Thoracic aorta (tissue), 2 donors: ENCODE results near the gene RGS10. TPM values are rescaled to one million over a fixed set of nuclear protein-coding genes. Genes with fewer than 3 reads are reported as not detected.

Experiments used
- ATAC-seq: fragments of 150-250 bp; one replicate; pipeline ENCODE4 v1.8.0; 2017; ENCODE audit warnings: low read depth; ENCODE audit not compliant: insufficient number of reproducible peaks, low FRiP score
- DNase-seq: peaks from one replicate; pipeline ENCODE4 v3.0.0-alpha.2; 2020; ENCODE audit warnings: low spot score
- H3K27ac ChIP-seq, 2 donors: fragments of 200-600 bp; sonication (generic); 1 replicate in 1 of 2; 2 replicates in 1 of 2; pipeline ENCODE4 v1.5.1; 2016; ENCODE audit warnings: mild to moderate bottlenecking in 2 of 2, moderate library complexity in 2 of 2
- H3K27me3 ChIP-seq: fragments of 200-600 bp; sonication (generic); replicated peaks from 2 replicates; pipeline ENCODE4 v1.6.0; 2016; ENCODE audit warnings: mild to moderate bottlenecking; ENCODE audit not compliant: insufficient read depth
- H3K36me3 ChIP-seq: fragments of 200-600 bp; sonication (generic); one replicate; pipeline ENCODE4 v1.5.1; 2016
- H3K4me1 ChIP-seq, 2 donors: fragments of 200-600 bp; sonication (generic); 1 replicate in 1 of 2; 2 replicates in 1 of 2; pipeline versions ENCODE4 v1.5.1 to v1.6.0; 2016; ENCODE audit warnings: low read depth in 2 of 2, mild to moderate bottlenecking in 1 of 2; ENCODE audit not compliant: control insufficient read depth in 1 of 2
- H3K4me3 ChIP-seq: fragments of 200-600 bp; sonication (generic); 2 replicates; pipeline ENCODE4 v1.5.1; 2016; ENCODE audit warnings: mild to moderate bottlenecking
- H3K9me3 ChIP-seq: fragments of 200-600 bp; sonication (generic); 2 replicates; pipeline ENCODE4 v1.5.1; 2016
- CTCF ChIP-seq: fragments of 200-600 bp; sonication (generic); IDR thresholded peaks from one replicate; pipeline ENCODE4 v1.5.1; 2019; ENCODE audit warnings: antibody characterized with exemption
- total RNA-seq, 2 donors: library from RNA; depleted of rRNA; stranded (reverse); fragments of >200 nt; gene quantifications; one replicate each; pipeline versions ENCODE4 v1.1.0 to v1.2.3, GENCODE V29; 2016

Gene RGS10
- total RNA-seq, 2 donors from 2014 or later: 33.2 to 37.1 TPM

- no peak for TF ChIP-seq CTCF
- no peaks in the 10 kb centered on the region for H3K4me1 ChIP-seq
- H3K36me3 ChIP-seq: no peaks in the 10 kb centered on the region
- H3K9me3 ChIP-seq: no peaks in the 10 kb centered on the region
- H3K4me3 ChIP-seq: no peak overlapping the region
- H3K27me3 ChIP-seq: no peaks in the 10 kb centered on the region
- DNase-seq (no peak), ATAC-seq (no peak)
- no peak overlapping the region for H3K27ac ChIP-seq
Observed at GRCh38 chr10:119518176-119518575, 24.3 kb downstream of the RGS10 start.

GRCh38 chr10:119517235-119518141 lies 25.0 kb downstream of the RGS10 start:
- Histone ChIP-seq H3K9me3 (no peaks in the 10 kb centered on the region), H3K27ac (peak overlapping the region in 1 of 2 donors; percentile 39), H3K27me3 (no peaks in the 10 kb centered on the region), H3K4me3 (no peak overlapping the region), H3K4me1 (no peaks in the 10 kb centered on the region), H3K36me3 (no peaks in the 10 kb centered on the region)
- ATAC-seq (no peak), DNase-seq (no peak)
- no peak for TF ChIP-seq CTCF

DNA sequence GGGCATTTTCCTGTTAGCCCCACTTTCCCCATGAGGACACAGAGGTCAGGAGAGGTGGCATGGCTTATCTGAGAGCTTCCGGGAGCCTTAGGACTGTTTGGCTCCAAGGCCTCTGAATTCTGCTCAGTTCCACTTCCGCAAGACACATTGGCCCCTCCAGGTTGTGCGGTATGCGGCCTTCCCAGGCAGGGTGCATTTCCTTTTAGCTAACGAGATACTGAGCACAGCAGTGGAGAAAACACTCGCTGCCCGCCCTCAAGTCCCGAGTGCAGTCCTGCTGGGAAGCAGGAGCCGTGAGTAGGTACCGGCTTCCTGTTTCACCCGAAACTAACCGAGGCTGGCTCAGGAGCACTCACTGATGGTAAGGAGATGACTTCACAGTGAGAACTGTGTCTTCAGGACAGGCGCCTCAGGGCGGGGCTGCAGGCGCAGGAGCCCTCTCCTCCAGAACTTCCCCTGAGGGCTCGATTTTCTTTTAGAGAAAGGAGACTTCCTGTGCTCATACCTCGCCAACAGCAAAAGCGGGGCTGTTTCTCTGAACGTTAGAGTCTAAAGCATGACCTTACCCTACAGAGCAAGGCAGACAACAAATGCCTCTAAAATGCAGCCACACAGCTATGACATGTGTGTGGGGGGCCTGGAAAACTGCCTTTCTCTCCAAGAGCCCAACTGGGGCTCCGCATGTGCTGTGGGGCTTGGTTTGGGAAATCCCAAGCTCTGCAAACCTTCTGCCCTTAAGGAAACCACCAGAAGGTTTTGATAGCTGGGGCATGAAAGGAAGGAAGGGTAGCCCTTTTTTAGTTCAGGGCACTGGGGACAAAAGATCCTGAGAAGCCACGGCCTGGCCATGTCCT lies 25.9 kb downstream of the RGS10 start:
- no peak for ATAC-seq
- peaks cover 3% of the 10 kb centered on the region for H3K36me3 ChIP-seq
- no peak for DNase-seq

GRCh38 chr10:119515511-119516045 lies 26.9 kb downstream of the RGS10 start:
- Histone ChIP-seq H3K4me3 (no peak overlapping the region), H3K9me3 (no peaks in the 10 kb centered on the region), H3K27me3 (no peaks in the 10 kb centered on the region), H3K36me3 (peaks cover 3% of the 10 kb centered on the region), H3K27ac (no peak overlapping the region), H3K4me1 (peaks cover 0 to 2% of the 10 kb centered on the region in 2 donors)
- ATAC-seq: no peak
- TF ChIP-seq CTCF: no peak
- no peak for DNase-seq

More for the DNA sequence above, 25.9 kb downstream of the RGS10 start:
- H3K4me3 ChIP-seq: no peak overlapping the region
- no peaks in the 10 kb centered on the region for H3K9me3 ChIP-seq
- no peaks in the 10 kb centered on the region for H3K27me3 ChIP-seq
- TF ChIP-seq CTCF: no peak
- peak overlapping the region in 1 of 2 donors; percentile 39 for H3K27ac ChIP-seq
- no peaks in the 10 kb centered on the region for H3K4me1 ChIP-seq

- H3K4me3 ChIP-seq: no peak overlapping the region
- peaks cover 3% of the 10 kb centered on the region for H3K36me3 ChIP-seq
- no peaks in the 10 kb centered on the region for H3K27me3 ChIP-seq
- no peak for TF ChIP-seq CTCF
- H3K9me3 ChIP-seq: no peaks in the 10 kb centered on the region
- peaks cover 0 to 8% of the 10 kb centered on the region in 2 donors for H3K4me1 ChIP-seq
- H3K27ac ChIP-seq: no peak overlapping the region
- DNase-seq (no peak), ATAC-seq (no peak)
Observed at GRCh38 chr10:119514819-119515218, 27.7 kb downstream of the RGS10 start.
